ENCODE data around the gene HAPSTR1. TPM values are rescaled to one million over a fixed set of nuclear protein-coding genes. Genes with fewer than 3 reads are reported as not detected.

Gene HAPSTR1
- polyA plus RNA-seq, 2 of the 4 experiments (the other 2 are of a cell fraction) = 22.4 to 36.9 TPM

DNA sequence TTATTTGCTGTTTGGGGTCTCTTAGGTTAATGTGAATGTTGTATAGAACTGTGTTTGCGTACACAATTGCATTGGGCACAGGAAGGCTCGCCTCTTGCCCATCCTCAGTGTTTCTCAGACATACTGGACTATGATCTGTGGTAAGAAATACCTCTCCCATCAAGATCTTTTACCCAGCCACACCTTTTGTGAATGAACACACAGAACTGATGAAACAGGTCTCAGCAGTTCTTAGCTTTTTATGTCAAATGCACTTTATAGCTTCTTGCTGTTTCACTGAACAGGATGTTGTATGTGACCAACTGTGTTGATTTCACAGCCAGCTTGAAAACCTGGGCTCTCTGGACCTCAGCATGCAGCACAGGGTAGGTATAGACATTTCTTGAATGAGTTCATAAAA is 31.5 kb downstream of the HAPSTR1 start (continued):
- TF ChIP-seq EHF (CRISPR knock-in tag; IDR thresholded peaks at IDR 0.05) = no peak
- no peak for TF ChIP-seq MAZ (IDR thresholded peaks at IDR 0.05; ENCODE audit: borderline replicate concordance, low read depth, low read length)

DNA sequence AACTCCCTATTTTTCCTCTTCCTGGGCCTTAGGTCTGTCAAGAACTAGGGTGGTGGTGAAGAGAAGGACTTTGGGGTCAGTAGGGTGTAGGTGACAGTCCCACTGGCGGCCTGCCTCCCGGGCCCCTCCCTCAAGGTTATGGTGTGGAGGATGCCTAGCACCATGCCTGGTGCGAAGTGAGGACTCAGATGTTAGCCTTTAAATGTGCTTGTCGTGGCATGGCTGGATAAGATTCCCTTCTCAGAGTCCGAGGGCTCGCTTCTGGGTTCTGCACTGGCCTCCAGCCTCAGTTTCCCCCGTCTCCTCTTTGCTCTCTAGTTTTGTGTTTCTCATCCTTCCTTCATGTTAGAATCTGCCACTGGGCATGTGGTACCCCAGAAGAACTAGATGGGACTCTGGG is 32.0 kb downstream of the HAPSTR1 start:
- FAIRE-seq = no peak
- Histone ChIP-seq H3K9me3 (no peaks in the 10 kb centered on the region), H3K4me1 (peaks cover 70% of the 10 kb centered on the region), H3K4me2 (peak overlapping the region; percentile 69), H3K4me3 (no peak overlapping the region), H3K27ac (peak overlapping the region; percentile 69 to 87)
- no peak for DNase-seq (ENCODE audit: low read depth in 1 of 2, low spot score in 1 of 2)
- CTCF ChIA-PET = interaction anchor here (1.4 kb wide), 1 partner anchor 11 kb away, joined by 3 read pairs; no protein-coding TSS in a partner anchor
- 81% methylated on average over 7 of the region's 7 CpGs for WGBS (ENCODE audit: missing lambda C conversion rate)
- ATAC-seq = no peak
- POLR2A ChIA-PET = no interaction called here
- TF ChIP-seq ZNF302 (CRISPR knock-in tag; IDR thresholded peaks at IDR 0.05) (no peak), MAFK (IDR thresholded peaks at IDR 0.05; ENCODE audit: partially characterized antibody) (no peak), HES2 (IDR thresholded peaks at IDR 0.05) (no peak), HEYL (CRISPR knock-in tag; IDR thresholded peaks at IDR 0.05) (0 out of 2 replicates have a peak, but pooled peaks have one; percentile 27)

GRCh38 chr16:9123871-9124270 is 32.4 kb downstream of the HAPSTR1 start:
- POLR2A ChIA-PET = no interaction called here
- peak overlapping the region; percentile 69 to 87 for H3K27ac ChIP-seq
- peak; percentile 51 to 54; a peak in 5 of 6 replicates for ATAC-seq
- H3K4me1 ChIP-seq = peaks cover 75% of the 10 kb centered on the region
- H3K9me3 ChIP-seq = no peaks in the 10 kb centered on the region
- no peak overlapping the region for H3K4me3 ChIP-seq
- TF ChIP-seq MAFK (IDR thresholded peaks at IDR 0.05; ENCODE audit: partially characterized antibody) (peak; percentile 52), PBX3 (IDR thresholded peaks at IDR 0.05) (no peak), MYC (IDR thresholded peaks at IDR 0.05; ENCODE audit: borderline replicate concordance, low read length) (no peak), EHF (CRISPR knock-in tag; IDR thresholded peaks at IDR 0.05) (no peak), CHD2 (IDR thresholded peaks at IDR 0.05; ENCODE audit: low read length, partially characterized antibody) (no peak), FOSL2 (IDR thresholded peaks at IDR 0.05) (0 out of 2 replicates have a peak, but pooled peaks have one; percentile 20), FOSL2 (CRISPR knock-in tag; IDR thresholded peaks at IDR 0.05) (peak; percentile 87), JUN (IDR thresholded peaks at IDR 0.05) (peak; percentile 21 to 59; a peak in 1 of 5 replicates), ESRRA (IDR thresholded peaks at IDR 0.05; ENCODE audit: borderline replicate concordance, low read length) (no peak), ZC3H11A (IDR thresholded peaks at IDR 0.05) (no peak)
- FAIRE-seq = no peak
- CTCF ChIA-PET = interaction anchor here (1.4 to 4.8 kb wide), 3 partner anchors 11 to 22 kb away, joined by 3 to 24 read pairs (median 6); no protein-coding TSS in a partner anchor
- 19% methylated on average over 4 of the region's 5 CpGs for WGBS (ENCODE audit: missing lambda C conversion rate)
- peak; percentile 80 to 86 for DNase-seq (ENCODE audit: low read depth in 1 of 2, low spot score in 1 of 2)
- peak overlapping the region; percentile 69 for H3K4me2 ChIP-seq

GRCh38 chr16:9124444-9124843 is 33.0 kb downstream of the HAPSTR1 start:
- POLR2A ChIA-PET = no interaction called here
- DNase-seq (ENCODE audit: low read depth in 1 of 2, low spot score in 1 of 2) (no peak), ATAC-seq (no peak), FAIRE-seq (no peak)
- 92% methylated on average over 7 of the region's 7 CpGs for WGBS (ENCODE audit: missing lambda C conversion rate)
- Histone ChIP-seq H3K4me3 (no peak overlapping the region), H3K4me2 (peak overlapping the region; percentile 69), H3K27ac (peak overlapping the region; percentile 69 to 87), H3K9me3 (no peaks in the 10 kb centered on the region), H3K4me1 (peaks cover 75% of the 10 kb centered on the region)
- CTCF ChIA-PET = interaction anchor here (0.8 to 4.8 kb wide), 8 partner anchors 10 to 244 kb away, joined by 3 to 24 read pairs (median 4); no protein-coding TSS in a partner anchor
- TF ChIP-seq REST (IDR thresholded peaks at IDR 0.05) (no peak), FOXS1 (CRISPR knock-in tag; IDR thresholded peaks at IDR 0.05) (no peak), PHF8 (IDR thresholded peaks at IDR 0.05; ENCODE audit: borderline replicate concordance, low read depth) (no peak), MAFK (IDR thresholded peaks at IDR 0.05; ENCODE audit: partially characterized antibody) (no peak), KDM5A (IDR thresholded peaks at IDR 0.05) (no peak), RCOR1 (IDR thresholded peaks at IDR 0.05; ENCODE audit: low read depth, low read length) (no peak), FOSL2 (IDR thresholded peaks at IDR 0.05) (no peak), FOSL2 (CRISPR knock-in tag; IDR thresholded peaks at IDR 0.05) (no peak), NPAS2 (CRISPR knock-in tag; IDR thresholded peaks at IDR 0.05; ENCODE audit: borderline replicate concordance) (no peak), MAZ (IDR thresholded peaks at IDR 0.05; ENCODE audit: borderline replicate concordance, low read depth, low read length) (no peak), HOXA7 (CRISPR knock-in tag; IDR thresholded peaks at IDR 0.05) (no peak), BCL3 (IDR thresholded peaks at IDR 0.05) (no peak), FOSB (CRISPR knock-in tag; IDR thresholded peaks at IDR 0.05) (no peak)
- TF ChIP-seq, protein P1, sequence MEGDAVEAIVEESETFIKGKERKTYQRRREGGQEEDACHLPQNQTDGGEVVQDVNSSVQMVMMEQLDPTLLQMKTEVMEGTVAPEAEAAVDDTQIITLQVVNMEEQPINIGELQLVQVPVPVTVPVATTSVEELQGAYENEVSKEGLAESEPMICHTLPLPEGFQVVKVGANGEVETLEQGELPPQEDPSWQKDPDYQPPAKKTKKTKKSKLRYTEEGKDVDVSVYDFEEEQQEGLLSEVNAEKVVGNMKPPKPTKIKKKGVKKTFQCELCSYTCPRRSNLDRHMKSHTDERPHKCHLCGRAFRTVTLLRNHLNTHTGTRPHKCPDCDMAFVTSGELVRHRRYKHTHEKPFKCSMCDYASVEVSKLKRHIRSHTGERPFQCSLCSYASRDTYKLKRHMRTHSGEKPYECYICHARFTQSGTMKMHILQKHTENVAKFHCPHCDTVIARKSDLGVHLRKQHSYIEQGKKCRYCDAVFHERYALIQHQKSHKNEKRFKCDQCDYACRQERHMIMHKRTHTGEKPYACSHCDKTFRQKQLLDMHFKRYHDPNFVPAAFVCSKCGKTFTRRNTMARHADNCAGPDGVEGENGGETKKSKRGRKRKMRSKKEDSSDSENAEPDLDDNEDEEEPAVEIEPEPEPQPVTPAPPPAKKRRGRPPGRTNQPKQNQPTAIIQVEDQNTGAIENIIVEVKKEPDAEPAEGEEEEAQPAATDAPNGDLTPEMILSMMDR (IDR thresholded peaks at IDR 0.05) = no peak

Data from A549 (cell line).